Endothelial cell of umbilical vein (primary cell): Measurements from ENCODE around the gene FAM3A. TPM values are rescaled to one million over a fixed set of nuclear protein-coding genes. Genes with fewer than 3 reads are reported as not detected.

Source experiments
- BruUV-seq: library from RNA; stranded (reverse); fragments of 400-500 nt; replicated peaks from 2 replicates; lab custom pipeline; 2021; lab: Mats Ljungman, UMichigan
- CTCF ChIA-PET: fragments of 300-600, 350-600 bp; sonication (Branson Sonifier 250); formaldehyde crosslinking; loops from one replicate; lab custom pipeline; 2021; ENCODE audit warnings: antibody characterized with exemption, inconsistent platforms; lab: Charles Lee
- POLR2A ChIA-PET: fragments of 300-600, 350-600 bp; sonication (Branson Sonifier 250); formaldehyde crosslinking; loops from one replicate; lab custom pipeline; 2021; ENCODE audit warnings: antibody characterized with exemption, inconsistent platforms; lab: Charles Lee
- DNase-seq: peaks from one replicate; pipeline ENCODE4 v3.0.0-alpha.2; 2011; ENCODE audit warnings: low read depth, low spot score
- FAIRE-seq: peaks from 2 replicates; lab custom pipeline; 2011; peaks lifted over from hg19 to GRCh38; lab: Jason Lieb, UNC
- H2AFZ ChIP-seq: 2 replicates; pipeline ENCODE4 v1.6.0; 2012; ENCODE audit warnings: low read depth, low read length, control low read depth, inconsistent platforms
- H3K27ac ChIP-seq: 2 replicates; pipeline ENCODE4 v1.5.1; 2011; ENCODE audit warnings: low read depth, mild to moderate bottlenecking, control low read depth, low read length, moderate library complexity; ENCODE audit not compliant: insufficient read depth
- H3K27me3 ChIP-seq, 2 experiments: 2 replicates each; pipeline versions ENCODE4 v1.6.0 to v1.6.1; 2011; ENCODE audit warnings: low read length in 2 of 2, mixed read lengths in 1 of 2; ENCODE audit not compliant: control insufficient read depth in 2 of 2, insufficient read depth in 2 of 2
- H3K36me3 ChIP-seq, 2 experiments: 2 replicates in 1 of 2; 3 replicates in 1 of 2; pipeline ENCODE4 v1.5.1; 2011; ENCODE audit warnings: low read length in 2 of 2, mild to moderate bottlenecking in 1 of 2, moderate library complexity in 1 of 2; ENCODE audit not compliant: control insufficient read depth in 2 of 2, insufficient read depth in 2 of 2; ENCODE audit errors: extremely low read depth in 1 of 2
- H3K4me1 ChIP-seq: 3 replicates; pipeline ENCODE4 v1.5.1; 2011; ENCODE audit warnings: mild to moderate bottlenecking, low read length; ENCODE audit not compliant: control insufficient read depth, insufficient read depth; ENCODE audit errors: extremely low read depth
- H3K4me2 ChIP-seq: 2 replicates; pipeline ENCODE4 v1.6.1; 2011; ENCODE audit warnings: low read length, control low read depth, mixed read lengths; ENCODE audit not compliant: insufficient read depth
- H3K4me3 ChIP-seq, 3 experiments: fragments of 200-600 bp in 1 of 3; sonication (generic), shearing (Covaris generic) in 1 of 3; replicated peaks in 1 of 3; 2 replicates each; pipeline ENCODE4 v1.5.1; 2011 to 2016; ENCODE audit warnings: control low read depth in 3 of 3, low read length in 3 of 3, mild to moderate bottlenecking in 2 of 3, inconsistent platforms in 1 of 3, low read depth in 1 of 3, moderate library complexity in 1 of 3; ENCODE audit not compliant: insufficient read depth in 1 of 3
- H3K79me2 ChIP-seq: 2 replicates; pipeline ENCODE4 v1.6.0; 2012; ENCODE audit warnings: low read length, inconsistent platforms; ENCODE audit not compliant: control insufficient read depth, insufficient read depth
- H3K9ac ChIP-seq: replicated peaks from 2 replicates; pipeline ENCODE3; 2011; ENCODE audit warnings: low read length, control low read depth; ENCODE audit not compliant: insufficient read depth; ENCODE audit errors: extremely low read depth
- H3K9me1 ChIP-seq: replicated peaks from 3 replicates; pipeline ENCODE4 v1.6.0; 2011; ENCODE audit warnings: mild to moderate bottlenecking, low read length; ENCODE audit not compliant: control insufficient read depth, insufficient read depth; ENCODE audit errors: extremely low read depth
- H3K9me3 ChIP-seq: replicated peaks from 2 replicates; pipeline ENCODE4 v1.5.1; 2012; ENCODE audit warnings: low read length, inconsistent platforms; ENCODE audit not compliant: control insufficient read depth, insufficient read depth
- H4K20me1 ChIP-seq: replicated peaks from 2 replicates; pipeline ENCODE3; 2011; ENCODE audit warnings: mild to moderate bottlenecking, low read length; ENCODE audit not compliant: control insufficient read depth, insufficient read depth; ENCODE audit errors: extremely low read depth
- EZH2 ChIP-seq: IDR thresholded peaks from 2 replicates; pipeline ENCODE4 v1.6.1; 2012; ENCODE audit warnings: borderline replicate concordance, low read depth, mild to moderate bottlenecking, moderate library complexity, low read length, inconsistent platforms; ENCODE audit not compliant: severe bottlenecking
- FOS ChIP-seq: IDR thresholded peaks from 2 replicates; pipeline ENCODE4 v1.6.1; 2011; ENCODE audit warnings: mild to moderate bottlenecking, low read length, moderate library complexity, borderline replicate concordance; ENCODE audit not compliant: insufficient read depth
- GATA2 ChIP-seq: IDR thresholded peaks from 2 replicates; pipeline ENCODE4 v1.7.0; 2011; ENCODE audit warnings: low read depth, mild to moderate bottlenecking, moderate library complexity, mixed read lengths, low read length; ENCODE audit not compliant: insufficient read length, insufficient read depth
- JUN ChIP-seq: IDR thresholded peaks from 2 replicates; pipeline ENCODE4 v1.6.1; 2011; ENCODE audit warnings: borderline replicate concordance, low read depth; ENCODE audit not compliant: insufficient read length, insufficient read depth
- MYC ChIP-seq: IDR thresholded peaks from one replicate; pipeline ENCODE4 v1.6.1; 2011; ENCODE audit warnings: mild to moderate bottlenecking, low read depth, low read length
- POLR2A ChIP-seq: IDR thresholded peaks from 2 replicates; pipeline ENCODE4 v1.6.1; 2012; ENCODE audit warnings: low read depth, mild to moderate bottlenecking, control low read depth, low read length
- POLR2AphosphoS5 ChIP-seq: IDR thresholded peaks from 2 replicates; pipeline ENCODE4 v1.6.1; 2012; ENCODE audit warnings: low read depth, mild to moderate bottlenecking, control low read depth, low read length, moderate library complexity; ENCODE audit not compliant: insufficient read depth
- dilution Hi-C: fragments of 300-500 bp; cut with MboI; formaldehyde crosslinking; loops from one replicate; pipeline ENCODE4 v1.15.0; 2019; ENCODE audit warnings: low sequenced_read_pairs; ENCODE audit not compliant: extremely low pct_ligation_motif_present
- intact Hi-C: fragments of 100-400 bp; cut with micrococcal nuclease; formaldehyde crosslinking; loops from one replicate; pipeline ENCODE4 v1.10.0; 2022
- polyA plus RNA-seq, 4 experiments: library from polyadenylated mRNA; depleted of rRNA in 3 of 4; stranded (reverse) in 3 of 4; unstranded in 1 of 4; fragments of >200 nt; gene quantifications; 2 replicates each; pipeline versions ENCODE4 v1.2.1 to v1.2.3, GENCODE V29; 2011 to 2012; ENCODE audit warnings: missing spikeins in 1 of 4
- total RNA-seq: library from RNA; stranded (reverse); gene quantifications from 2 replicates; pipeline ENCODE4 v1.2.3, GENCODE V29; 2021
- TF ChIP-seq, protein P1 (sequence below): IDR thresholded peaks from 2 replicates; pipeline ENCODE4 v1.6.1; 2011; ENCODE audit not compliant: insufficient read depth, insufficient read length
- TF ChIP-seq, protein P2 (sequence below), 2 donors: IDR thresholded peaks; 1 replicate in 1 of 2; 2 replicates in 1 of 2; pipeline ENCODE4 v1.5.1; 2011; ENCODE audit warnings: low read length in 2 of 2, mild to moderate bottlenecking in 2 of 2, moderate library complexity in 2 of 2, control low read depth in 1 of 2, inconsistent platforms in 1 of 2, low read depth in 1 of 2; ENCODE audit not compliant: insufficient read depth in 1 of 2; ENCODE audit errors: extremely low read depth in 1 of 2

Gene FAM3A
- total and polyA plus RNA-seq, 2 donors (not counting 3 experiments of a cell fraction or from before 2014, with no cell fraction given): 32.0 to 42.9 TPM

DNA sequence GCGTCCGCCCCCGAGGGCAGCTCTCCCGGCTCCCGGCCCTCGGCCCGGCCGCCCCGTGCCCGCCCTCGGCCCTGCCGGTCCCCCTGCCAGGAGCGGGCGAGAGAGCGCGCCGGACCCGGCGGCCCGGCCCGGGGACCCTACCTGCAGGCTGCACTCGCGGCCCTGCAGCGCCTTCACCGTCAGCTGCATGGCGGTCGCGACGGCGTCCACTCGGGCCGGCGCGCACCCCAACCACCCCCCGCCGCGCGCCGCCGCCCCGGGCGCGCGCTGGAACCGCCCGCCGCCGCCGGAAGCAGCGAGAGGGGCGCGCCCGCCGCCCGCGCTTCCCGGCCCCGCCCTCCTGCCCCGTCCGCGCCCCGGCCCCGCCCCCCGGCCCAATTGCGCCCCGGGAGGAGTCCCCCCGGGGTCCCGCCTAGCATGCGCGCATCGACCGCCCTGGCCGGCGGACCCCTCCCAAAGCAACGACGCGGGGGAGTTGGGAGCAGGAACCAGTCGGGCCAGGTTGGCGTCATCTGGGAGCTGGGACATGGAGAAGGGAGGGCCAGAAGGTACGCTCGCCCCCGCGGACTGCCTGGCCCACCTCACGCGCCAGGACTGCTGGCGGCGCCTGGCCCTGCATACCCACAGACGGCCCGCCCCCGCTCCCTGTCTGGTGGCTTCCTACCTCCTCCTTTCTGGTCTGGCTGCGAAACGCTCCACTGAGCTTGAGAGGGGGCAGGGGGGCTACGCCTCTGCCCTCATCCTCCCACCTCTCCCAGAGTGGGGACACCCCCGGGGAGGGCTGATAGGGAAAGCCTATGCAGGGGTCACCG, 29.4 kb downstream of the FAM3A start, which contains the start of gene UBL4A:
Gene UBL4A (minus strand): TSS at position 220 of the 812 bp plus-strand sequence. CDS start 31 bp downstream, at position 189.
- H3K9ac ChIP-seq: peak within 1 kb of the TSS; percentile 36
- no TSS peak for BruUV-seq
- no peaks in the 10 kb centered on the region for H3K9me1 ChIP-seq
- peaks cover 3% of the 10 kb centered on the region for H3K4me1 ChIP-seq
- FAIRE-seq: peak; percentile 84
- intact Hi-C loops (no loop called here), dilution Hi-C loops (no loop called here)
- no peaks in the 10 kb centered on the region for H4K20me1 ChIP-seq
- TF ChIP-seq POLR2A (no peak), JUN (no peak), MYC (no peak), EZH2 (no peak), POLR2AphosphoS5 (no peak), GATA2 (no peak), FOS (no peak)
- TF ChIP-seq, protein P1, sequence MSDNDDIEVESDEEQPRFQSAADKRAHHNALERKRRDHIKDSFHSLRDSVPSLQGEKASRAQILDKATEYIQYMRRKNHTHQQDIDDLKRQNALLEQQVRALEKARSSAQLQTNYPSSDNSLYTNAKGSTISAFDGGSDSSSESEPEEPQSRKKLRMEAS: no peak
- TF ChIP-seq, protein P2, sequence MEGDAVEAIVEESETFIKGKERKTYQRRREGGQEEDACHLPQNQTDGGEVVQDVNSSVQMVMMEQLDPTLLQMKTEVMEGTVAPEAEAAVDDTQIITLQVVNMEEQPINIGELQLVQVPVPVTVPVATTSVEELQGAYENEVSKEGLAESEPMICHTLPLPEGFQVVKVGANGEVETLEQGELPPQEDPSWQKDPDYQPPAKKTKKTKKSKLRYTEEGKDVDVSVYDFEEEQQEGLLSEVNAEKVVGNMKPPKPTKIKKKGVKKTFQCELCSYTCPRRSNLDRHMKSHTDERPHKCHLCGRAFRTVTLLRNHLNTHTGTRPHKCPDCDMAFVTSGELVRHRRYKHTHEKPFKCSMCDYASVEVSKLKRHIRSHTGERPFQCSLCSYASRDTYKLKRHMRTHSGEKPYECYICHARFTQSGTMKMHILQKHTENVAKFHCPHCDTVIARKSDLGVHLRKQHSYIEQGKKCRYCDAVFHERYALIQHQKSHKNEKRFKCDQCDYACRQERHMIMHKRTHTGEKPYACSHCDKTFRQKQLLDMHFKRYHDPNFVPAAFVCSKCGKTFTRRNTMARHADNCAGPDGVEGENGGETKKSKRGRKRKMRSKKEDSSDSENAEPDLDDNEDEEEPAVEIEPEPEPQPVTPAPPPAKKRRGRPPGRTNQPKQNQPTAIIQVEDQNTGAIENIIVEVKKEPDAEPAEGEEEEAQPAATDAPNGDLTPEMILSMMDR (IDR thresholded peaks at IDR 0.05; ENCODE audit: extremely low read depth in 1 of 2, insufficient read depth in 1 of 2, low read depth in 1 of 2, low read length in 2 of 2): no peak
- H3K4me2 ChIP-seq: peak within 1 kb of the TSS; percentile 57
- no peaks in the 10 kb centered on the region for H3K27me3 ChIP-seq
- H3K36me3 ChIP-seq: no peaks in the 10 kb centered on the region
- peak within 1 kb of the TSS; percentile 56 for H2AFZ ChIP-seq
- ChIA-PET CTCF (interaction anchor here (1.4 to 2.0 kb wide), 2 partner anchors 10 to 40 kb away, joined by 4 to 7 read pairs; no protein-coding TSS in a partner anchor), POLR2A (interaction anchor here (0.5 to 1.2 kb wide), 2 partner anchors 8 to 11 kb away, joined by 3 to 5 read pairs; partner anchors contain the start of gene LAGE3)
- H3K4me3 ChIP-seq: peak within 1 kb of the TSS; percentile 37 to 51 (median 46)
- DNase-seq: peak; percentile 15
- no peaks in the 10 kb centered on the region for H3K9me3 ChIP-seq
- no peak within 1 kb of the TSS for H3K27ac ChIP-seq
- H3K79me2 ChIP-seq: peaks cover 10% of the 10 kb centered on the region
